ENCODE data around the gene NONO. TPM values are rescaled to one million over a fixed set of nuclear protein-coding genes. Genes with fewer than 3 reads are reported as not detected.

Gene NONO
- total and polyA plus RNA-seq, 5 donors from 2014 or later, result 171 to 388 (median 178) TPM

DNA sequence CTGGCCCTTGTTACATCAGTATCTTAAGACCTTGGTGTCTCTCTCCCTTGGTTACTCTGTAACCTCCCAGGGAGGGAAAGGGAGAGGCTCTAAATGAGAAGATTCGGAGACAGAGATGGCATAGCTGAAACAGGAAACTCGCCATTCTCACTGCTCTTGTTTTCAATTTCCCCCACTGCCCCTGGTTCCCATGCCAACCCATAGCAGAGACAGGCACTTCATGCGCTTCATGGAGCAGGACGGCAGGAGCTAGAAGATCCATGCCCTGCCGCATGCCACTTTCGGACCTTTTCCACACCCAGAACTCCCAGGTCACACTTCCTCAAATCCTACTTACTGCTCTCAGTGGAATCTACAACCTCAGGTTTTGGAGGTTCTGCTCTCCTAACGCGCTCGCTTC, 32.6 kb upstream of the NONO start:
- no peak for ATAC-seq (ENCODE audit: low read depth in 2 of 2)
- Histone ChIP-seq H3K4me1 (ENCODE audit: control insufficient read depth, insufficient read depth, low read length, poor library complexity, severe bottlenecking) (peaks cover 22% of the 10 kb centered on the region), H3K27me3 (ENCODE audit: control insufficient read depth, insufficient read depth, low read length) (no peaks in the 10 kb centered on the region), H3K36me3 (ENCODE audit: control insufficient read depth, insufficient read depth, low read length) (peaks cover 20% of the 10 kb centered on the region), H3K4me3 (ENCODE audit: low read depth, low read length) (no peak overlapping the region), H3K27ac (ENCODE audit: insufficient read depth, low read length, poor library complexity, severe bottlenecking) (no peak overlapping the region), H3K9me3 (ENCODE audit: control insufficient read depth in 2 of 2, low read length in 2 of 2) (no peaks in the 10 kb centered on the region)
- Mint-ChIP-seq H3K4me1 (peaks cover 0 to 33% (median 16%) of the 10 kb centered on the region in 4 donors), H3K9me3 (no peaks in the 10 kb centered on the region), H3K36me3 (peaks cover 4% of the 10 kb centered on the region), H3K4me3 (peak overlapping the region in 1 of 4 donors; percentile 36), H3K27ac (peak overlapping the region in 1 of 3 donors; percentile 56), H3K27me3 (no peaks in the 10 kb centered on the region)
- peak in 1 of 3 donors; percentile 9 for DNase-seq

DNA sequence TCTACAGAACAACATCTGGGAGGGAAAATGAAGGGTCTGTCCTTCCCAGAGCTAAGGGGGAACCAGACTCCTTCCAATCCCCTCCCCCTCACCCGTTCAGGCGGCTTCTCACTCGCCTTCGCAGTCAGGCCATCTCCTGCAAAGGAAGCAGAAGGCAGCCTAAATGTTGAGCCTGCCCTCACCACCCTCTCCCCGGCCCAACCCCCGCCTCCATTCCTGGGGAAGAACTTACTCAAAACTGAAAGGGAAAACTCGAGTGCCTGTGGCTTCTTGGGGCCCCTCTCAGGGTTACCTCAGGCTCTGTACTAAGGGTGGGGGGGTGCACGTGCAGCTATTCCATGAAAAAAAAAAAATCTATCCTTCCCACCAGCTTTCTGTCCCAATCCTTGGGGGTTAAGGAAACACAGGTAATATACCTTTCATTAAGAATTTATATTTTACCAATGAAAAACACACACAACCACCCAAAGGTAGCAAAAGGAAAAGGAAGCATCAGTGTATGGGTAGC, 31.9 kb upstream of the NONO start:
- H3K27ac ChIP-seq (ENCODE audit: insufficient read depth, low read length, poor library complexity, severe bottlenecking), result no peak overlapping the region
- peak overlapping the region in 3 of 4 donors; percentile 72 to 91 (median 90) for H3K4me3 Mint-ChIP-seq
- no peaks in the 10 kb centered on the region for H3K9me3 Mint-ChIP-seq
- no peak for DNase-seq
- ATAC-seq (ENCODE audit: low read depth in 2 of 2), result no peak
- no peak overlapping the region for H3K27ac Mint-ChIP-seq
- H3K27me3 ChIP-seq (ENCODE audit: control insufficient read depth, insufficient read depth, low read length), result no peaks in the 10 kb centered on the region
- H3K4me3 ChIP-seq (ENCODE audit: low read depth, low read length), result no peak overlapping the region
- peaks cover 15% of the 10 kb centered on the region for H3K36me3 ChIP-seq (ENCODE audit: control insufficient read depth, insufficient read depth, low read length)
- H3K4me1 Mint-ChIP-seq, result peaks cover 0 to 33% (median 17%) of the 10 kb centered on the region in 4 donors
- H3K9me3 ChIP-seq (ENCODE audit: control insufficient read depth in 2 of 2, low read length in 2 of 2), result no peaks in the 10 kb centered on the region
- H3K36me3 Mint-ChIP-seq, result peaks cover 4% of the 10 kb centered on the region
- peaks cover 22% of the 10 kb centered on the region for H3K4me1 ChIP-seq (ENCODE audit: control insufficient read depth, insufficient read depth, low read length, poor library complexity, severe bottlenecking)
- no peaks in the 10 kb centered on the region for H3K27me3 Mint-ChIP-seq

DNA sequence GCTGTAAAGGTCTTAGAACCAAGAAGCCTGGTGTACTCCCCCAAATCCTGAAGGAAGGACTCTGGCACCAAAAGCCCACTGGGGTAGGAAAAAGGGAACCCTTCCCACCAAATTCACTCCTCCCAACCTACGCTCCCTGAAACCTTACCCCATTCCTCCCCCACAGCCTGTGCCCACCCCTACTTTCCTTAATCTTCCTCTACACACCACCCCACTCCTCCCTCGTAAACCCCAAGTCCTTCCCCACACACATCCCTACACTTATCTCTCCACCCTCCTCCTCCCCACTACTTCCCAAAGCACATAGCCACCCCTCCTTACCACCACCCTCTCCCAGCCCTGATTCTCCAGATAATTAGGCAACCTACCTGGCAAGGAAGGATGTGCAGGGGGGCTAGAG, 31.2 kb upstream of the NONO start:
- no peak for DNase-seq
- Mint-ChIP-seq H3K9me3 (no peaks in the 10 kb centered on the region), H3K36me3 (peaks cover 4% of the 10 kb centered on the region), H3K27ac (peak overlapping the region in 1 of 3 donors; percentile 76), H3K4me1 (peaks cover 0 to 33% (median 17%) of the 10 kb centered on the region in 4 donors), H3K4me3 (peak overlapping the region; percentile 46 to 91 (median 81)), H3K27me3 (no peaks in the 10 kb centered on the region)
- Histone ChIP-seq H3K9me3 (ENCODE audit: control insufficient read depth in 2 of 2, low read length in 2 of 2) (no peaks in the 10 kb centered on the region), H3K27me3 (ENCODE audit: control insufficient read depth, insufficient read depth, low read length) (no peaks in the 10 kb centered on the region), H3K4me1 (ENCODE audit: control insufficient read depth, insufficient read depth, low read length, poor library complexity, severe bottlenecking) (peaks cover 22% of the 10 kb centered on the region), H3K4me3 (ENCODE audit: low read depth, low read length) (no peak overlapping the region), H3K36me3 (ENCODE audit: control insufficient read depth, insufficient read depth, low read length) (peaks cover 10% of the 10 kb centered on the region), H3K27ac (ENCODE audit: insufficient read depth, low read length, poor library complexity, severe bottlenecking) (no peak overlapping the region)
- no peak for ATAC-seq (ENCODE audit: low read depth in 2 of 2)

DNA sequence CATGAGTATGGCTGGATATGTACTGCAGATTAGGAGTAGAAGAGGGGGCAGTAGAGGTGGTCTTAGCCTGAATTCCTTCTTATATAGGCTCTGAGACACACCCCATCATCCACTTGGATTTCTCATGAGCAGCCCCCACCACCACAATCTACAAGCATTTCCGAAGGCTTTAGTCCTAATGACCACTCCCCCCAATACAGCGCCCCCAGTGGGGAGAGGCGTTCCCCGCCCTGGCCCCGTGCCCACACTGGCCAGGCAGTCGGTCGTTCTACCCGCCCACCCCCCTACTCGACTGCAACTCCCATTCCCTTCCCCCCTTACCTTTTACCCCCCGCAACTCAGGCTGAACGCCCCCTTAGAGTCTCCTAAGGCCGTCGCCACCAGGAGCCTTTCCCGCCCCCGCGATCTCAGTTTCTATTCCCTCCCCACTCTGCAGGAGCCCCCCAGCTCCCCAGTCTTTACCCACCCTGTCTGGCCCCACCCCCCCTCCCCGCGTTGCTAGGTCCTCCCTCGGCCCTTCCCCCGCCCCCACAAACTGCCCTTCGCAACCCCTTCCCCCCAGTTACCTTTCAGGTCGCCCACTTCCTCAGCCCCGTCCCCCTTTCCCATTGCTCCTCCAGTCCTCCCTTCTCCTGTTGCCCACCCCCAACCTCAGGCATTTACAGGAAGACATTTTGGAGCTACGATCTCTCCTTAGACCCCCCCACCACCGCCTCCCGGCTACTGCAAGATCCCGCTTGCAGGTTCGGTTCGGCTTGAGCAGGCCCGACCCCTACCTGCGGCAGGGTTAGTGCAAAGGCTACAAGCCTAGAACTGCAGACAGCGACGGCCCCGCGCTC, 30.0 kb upstream of the NONO start:
- H3K4me1 ChIP-seq (ENCODE audit: control insufficient read depth, insufficient read depth, low read length, poor library complexity, severe bottlenecking), result peaks cover 22% of the 10 kb centered on the region
- DNase-seq (peak; percentile 5 to 22 (median 22)), ATAC-seq (ENCODE audit: low read depth in 2 of 2) (no peak)
- Mint-ChIP-seq H3K4me1 (peaks cover 0 to 33% (median 17%) of the 10 kb centered on the region in 4 donors), H3K9me3 (no peaks in the 10 kb centered on the region), H3K36me3 (peaks cover 4% of the 10 kb centered on the region), H3K4me3 (peak overlapping the region; percentile 88 to 99 (median 93)), H3K27ac (peak overlapping the region; percentile 66 to 94 (median 88)), H3K27me3 (no peaks in the 10 kb centered on the region)
- H3K4me3 ChIP-seq (ENCODE audit: low read depth, low read length), result peak overlapping the region; percentile 64
- H3K9me3 ChIP-seq (ENCODE audit: control insufficient read depth in 2 of 2, low read length in 2 of 2), result no peaks in the 10 kb centered on the region
- H3K36me3 ChIP-seq (ENCODE audit: control insufficient read depth, insufficient read depth, low read length), result peaks cover 4% of the 10 kb centered on the region
- H3K27ac ChIP-seq (ENCODE audit: insufficient read depth, low read length, poor library complexity, severe bottlenecking), result peak overlapping the region; percentile 14
- no peaks in the 10 kb centered on the region for H3K27me3 ChIP-seq (ENCODE audit: control insufficient read depth, insufficient read depth, low read length)

DNA sequence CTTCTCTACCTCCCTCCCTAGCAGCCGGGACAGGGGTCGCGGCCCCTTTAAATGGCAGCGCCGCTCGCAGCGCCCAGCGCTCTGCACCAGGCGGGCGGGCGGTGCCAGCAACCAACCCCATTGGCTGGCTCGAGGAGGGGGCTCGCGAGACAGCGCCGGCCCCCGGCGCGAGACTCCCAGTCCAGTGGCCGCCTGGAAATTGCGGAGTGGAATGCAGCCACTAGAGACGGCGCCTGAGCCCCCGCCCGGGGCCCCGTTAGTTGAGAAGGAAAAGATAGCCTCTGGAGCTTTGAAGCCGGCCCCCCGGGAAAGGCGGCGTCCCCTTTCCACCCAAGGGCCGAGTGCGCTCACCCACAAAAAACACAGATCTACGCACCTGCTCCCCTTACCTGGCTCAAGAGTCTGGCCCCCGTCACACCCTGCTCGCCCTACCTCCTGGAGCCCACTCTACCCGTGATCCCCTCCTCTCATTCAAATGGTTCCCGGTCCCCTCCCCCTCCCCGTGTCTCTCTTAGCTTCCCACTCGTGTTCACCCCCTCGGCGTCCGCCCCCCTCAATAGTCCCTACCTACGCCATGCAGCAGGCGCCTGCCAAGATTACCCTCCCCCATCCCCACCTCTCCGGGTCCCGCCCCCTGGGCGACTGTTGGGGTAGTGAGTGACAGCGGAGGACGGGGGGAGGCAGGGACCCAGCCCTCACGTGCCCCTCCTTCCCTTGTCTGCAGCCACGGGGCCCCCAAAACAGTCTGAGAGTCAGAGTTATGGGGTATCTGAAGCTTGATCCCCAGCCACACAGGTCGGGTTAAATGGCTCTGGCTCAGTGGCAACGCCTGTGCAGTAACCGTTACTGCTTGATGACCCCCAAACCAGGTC, 29.1 kb upstream of the NONO start, which contains the start of gene ZMYM3:
ZMYM3 (minus strand) TSS at position 49 of the 872 bp plus-strand sequence. CDS start 885 bp downstream, outside the sequence.
- peak within 1 kb of the TSS; percentile 88 to 99 (median 94) for H3K27ac Mint-ChIP-seq

DNA sequence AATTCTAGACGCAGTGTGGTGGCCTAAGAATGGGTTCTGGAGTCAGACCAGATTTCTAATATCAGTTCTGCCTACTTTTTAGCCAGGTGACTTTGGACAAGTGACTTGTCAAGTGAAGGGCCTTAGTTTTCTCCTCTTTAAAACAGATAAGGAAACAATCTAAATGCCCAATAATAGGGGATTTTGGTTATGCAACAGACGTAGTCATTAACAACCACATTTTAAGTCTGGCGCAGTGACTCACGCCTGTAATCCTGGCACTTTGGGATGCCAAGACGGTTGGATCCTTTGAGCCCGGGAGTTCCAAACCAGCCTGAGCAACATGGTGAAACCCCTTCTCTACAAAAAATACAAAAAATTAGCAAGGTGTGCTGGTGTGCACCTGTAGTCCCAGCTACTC, 27.4 kb upstream of the NONO start:
- H3K4me3 Mint-ChIP-seq, result peak overlapping the region in 3 of 4 donors; percentile 88 to 95 (median 91)
- peaks cover 0 to 29% (median 11%) of the 10 kb centered on the region in 4 donors for H3K4me1 Mint-ChIP-seq
- H3K27me3 Mint-ChIP-seq, result no peaks in the 10 kb centered on the region
- Histone ChIP-seq H3K9me3 (ENCODE audit: control insufficient read depth in 2 of 2, low read length in 2 of 2) (no peaks in the 10 kb centered on the region), H3K4me1 (ENCODE audit: control insufficient read depth, insufficient read depth, low read length, poor library complexity, severe bottlenecking) (peaks cover 22% of the 10 kb centered on the region), H3K27me3 (ENCODE audit: control insufficient read depth, insufficient read depth, low read length) (no peaks in the 10 kb centered on the region), H3K36me3 (ENCODE audit: control insufficient read depth, insufficient read depth, low read length) (no peaks in the 10 kb centered on the region), H3K27ac (ENCODE audit: insufficient read depth, low read length, poor library complexity, severe bottlenecking) (peak overlapping the region; percentile 86), H3K4me3 (ENCODE audit: low read depth, low read length) (no peak overlapping the region)
- ATAC-seq (ENCODE audit: low read depth in 2 of 2) (no peak), DNase-seq (no peak)
- no peaks in the 10 kb centered on the region for H3K36me3 Mint-ChIP-seq
- H3K27ac Mint-ChIP-seq, result peak overlapping the region in 2 of 3 donors; percentile 88 to 94
- H3K9me3 Mint-ChIP-seq, result no peaks in the 10 kb centered on the region

More for the DNA sequence above, 29.1 kb upstream of the NONO start, which contains the start of gene ZMYM3:
- Histone ChIP-seq H3K27ac (ENCODE audit: insufficient read depth, low read length, poor library complexity, severe bottlenecking) (peak within 1 kb of the TSS; percentile 86), H3K36me3 (ENCODE audit: control insufficient read depth, insufficient read depth, low read length) (peaks cover 3% of the 10 kb centered on the region), H3K9me3 (ENCODE audit: control insufficient read depth in 2 of 2, low read length in 2 of 2) (no peaks in the 10 kb centered on the region), H3K4me3 (ENCODE audit: low read depth, low read length) (peak within 1 kb of the TSS; percentile 81), H3K27me3 (ENCODE audit: control insufficient read depth, insufficient read depth, low read length) (no peaks in the 10 kb centered on the region), H3K4me1 (ENCODE audit: control insufficient read depth, insufficient read depth, low read length, poor library complexity, severe bottlenecking) (peaks cover 22% of the 10 kb centered on the region)
- Mint-ChIP-seq H3K36me3 (peaks cover 4% of the 10 kb centered on the region), H3K4me3 (peak within 1 kb of the TSS; percentile 88 to 99 (median 93)), H3K4me1 (peaks cover 0 to 33% (median 15%) of the 10 kb centered on the region in 4 donors), H3K9me3 (no peaks in the 10 kb centered on the region), H3K27me3 (no peaks in the 10 kb centered on the region)
- DNase-seq, result peak; percentile 73 to 89 (median 79)
- peak; percentile 87 to 89 for ATAC-seq (ENCODE audit: low read depth in 2 of 2)

DNA sequence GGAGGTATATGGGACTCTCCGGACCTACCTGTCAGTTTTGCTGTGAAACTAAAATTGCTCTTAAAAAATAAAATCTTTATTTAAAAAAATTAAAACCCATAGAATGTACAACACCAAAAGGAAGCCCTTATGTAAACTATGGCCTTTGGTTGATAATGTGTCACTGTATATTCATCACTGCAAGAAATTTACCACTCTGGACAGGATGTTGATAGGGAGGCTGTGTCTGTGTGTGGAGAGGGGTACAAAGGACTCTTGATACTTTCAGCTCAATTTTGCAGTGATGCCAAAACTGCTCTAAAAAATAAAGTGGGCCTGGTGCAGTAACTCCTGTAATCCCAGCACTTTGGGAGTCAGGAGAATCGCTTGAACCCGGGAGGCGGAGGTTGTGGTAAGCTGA, 26.6 kb upstream of the NONO start:
- H3K27me3 Mint-ChIP-seq, result no peaks in the 10 kb centered on the region
- H3K27ac Mint-ChIP-seq, result no peak overlapping the region
- no peaks in the 10 kb centered on the region for H3K9me3 Mint-ChIP-seq
- H3K9me3 ChIP-seq (ENCODE audit: control insufficient read depth in 2 of 2, low read length in 2 of 2), result no peaks in the 10 kb centered on the region
- peaks cover 0 to 21% (median 8%) of the 10 kb centered on the region in 4 donors for H3K4me1 Mint-ChIP-seq
- H3K27ac ChIP-seq (ENCODE audit: insufficient read depth, low read length, poor library complexity, severe bottlenecking), result no peak overlapping the region
- peak overlapping the region in 2 of 4 donors; percentile 63 to 85 for H3K4me3 Mint-ChIP-seq
- no peak overlapping the region for H3K4me3 ChIP-seq (ENCODE audit: low read depth, low read length)
- no peaks in the 10 kb centered on the region for H3K36me3 Mint-ChIP-seq
- no peaks in the 10 kb centered on the region for H3K36me3 ChIP-seq (ENCODE audit: control insufficient read depth, insufficient read depth, low read length)
- DNase-seq, result no peak
- no peaks in the 10 kb centered on the region for H3K27me3 ChIP-seq (ENCODE audit: control insufficient read depth, insufficient read depth, low read length)
- no peak for ATAC-seq (ENCODE audit: low read depth in 2 of 2)
- peaks cover 20% of the 10 kb centered on the region for H3K4me1 ChIP-seq (ENCODE audit: control insufficient read depth, insufficient read depth, low read length, poor library complexity, severe bottlenecking)
